ENCODE measurements around the gene SLC15A4. TPM values are rescaled to one million over a fixed set of nuclear protein-coding genes. Genes with fewer than 3 reads are reported as not detected.

SLC15A4 gene
- total and polyA plus RNA-seq, 2 donors (not counting 3 experiments of a cell fraction or from before 2014, with no cell fraction given) = 19.6 to 24.5 TPM

DNA sequence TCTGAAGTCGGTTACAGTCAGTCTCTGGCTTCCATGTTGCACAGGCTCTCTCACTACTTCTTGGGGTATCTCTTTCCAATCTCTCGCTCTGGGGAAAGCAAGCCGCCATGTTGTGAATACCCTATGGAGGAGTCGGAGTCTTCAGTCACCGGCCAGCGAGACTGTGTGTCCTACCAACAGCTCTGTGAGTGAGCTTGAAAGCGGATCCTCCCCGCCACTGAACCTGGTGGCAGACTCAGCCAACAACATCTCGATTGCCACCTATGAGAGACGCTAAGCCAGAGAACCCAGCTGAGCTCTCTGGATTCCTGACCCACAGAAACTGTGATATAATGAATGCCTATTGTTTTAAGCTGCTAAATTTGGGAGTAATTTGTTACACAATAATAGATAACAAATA lies 51.5 kb downstream of the SLC15A4 start:
- Histone ChIP-seq H3K4me2 (ENCODE audit: insufficient read depth, low read length) (no peak overlapping the region), H3K36me3 (ENCODE audit: control insufficient read depth in 2 of 2, extremely low read depth in 1 of 2, insufficient read depth in 2 of 2, low read length in 2 of 2) (no peaks in the 10 kb centered on the region), H2AFZ (ENCODE audit: low read depth, low read length) (no peak overlapping the region), H3K27me3 (ENCODE audit: control insufficient read depth in 2 of 2, insufficient read depth in 2 of 2, low read length in 2 of 2) (no peaks in the 10 kb centered on the region), H3K4me1 (ENCODE audit: control insufficient read depth, extremely low read depth, insufficient read depth, low read length) (no peaks in the 10 kb centered on the region), H3K27ac (ENCODE audit: insufficient read depth, low read depth, low read length) (no peak overlapping the region), H3K9me3 (replicated peaks; ENCODE audit: control insufficient read depth, insufficient read depth, low read length) (no peaks in the 10 kb centered on the region), H4K20me1 (replicated peaks; ENCODE audit: control insufficient read depth, extremely low read depth, insufficient read depth, low read length) (no peaks in the 10 kb centered on the region), H3K79me2 (ENCODE audit: control insufficient read depth, insufficient read depth, low read length) (no peaks in the 10 kb centered on the region), H3K9me1 (replicated peaks; ENCODE audit: control insufficient read depth, extremely low read depth, insufficient read depth, low read length) (no peaks in the 10 kb centered on the region), H3K4me3 (replicated peaks in 1 of 3; ENCODE audit: insufficient read depth in 1 of 3, low read depth in 1 of 3, low read length in 3 of 3) (no peak overlapping the region), H3K9ac (replicated peaks; ENCODE audit: extremely low read depth, insufficient read depth, low read length) (no peak overlapping the region)
- intact Hi-C loops (cut with micrococcal nuclease) = no loop called here
- no peak for FAIRE-seq
- dilution Hi-C loops (cut with MboI; ENCODE audit: extremely low pct_ligation_motif_present, low sequenced_read_pairs) = no loop called here
- TF ChIP-seq, protein P1, sequence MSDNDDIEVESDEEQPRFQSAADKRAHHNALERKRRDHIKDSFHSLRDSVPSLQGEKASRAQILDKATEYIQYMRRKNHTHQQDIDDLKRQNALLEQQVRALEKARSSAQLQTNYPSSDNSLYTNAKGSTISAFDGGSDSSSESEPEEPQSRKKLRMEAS (IDR thresholded peaks at IDR 0.05; ENCODE audit: insufficient read depth, insufficient read length) = no peak
- TF ChIP-seq, protein P2, sequence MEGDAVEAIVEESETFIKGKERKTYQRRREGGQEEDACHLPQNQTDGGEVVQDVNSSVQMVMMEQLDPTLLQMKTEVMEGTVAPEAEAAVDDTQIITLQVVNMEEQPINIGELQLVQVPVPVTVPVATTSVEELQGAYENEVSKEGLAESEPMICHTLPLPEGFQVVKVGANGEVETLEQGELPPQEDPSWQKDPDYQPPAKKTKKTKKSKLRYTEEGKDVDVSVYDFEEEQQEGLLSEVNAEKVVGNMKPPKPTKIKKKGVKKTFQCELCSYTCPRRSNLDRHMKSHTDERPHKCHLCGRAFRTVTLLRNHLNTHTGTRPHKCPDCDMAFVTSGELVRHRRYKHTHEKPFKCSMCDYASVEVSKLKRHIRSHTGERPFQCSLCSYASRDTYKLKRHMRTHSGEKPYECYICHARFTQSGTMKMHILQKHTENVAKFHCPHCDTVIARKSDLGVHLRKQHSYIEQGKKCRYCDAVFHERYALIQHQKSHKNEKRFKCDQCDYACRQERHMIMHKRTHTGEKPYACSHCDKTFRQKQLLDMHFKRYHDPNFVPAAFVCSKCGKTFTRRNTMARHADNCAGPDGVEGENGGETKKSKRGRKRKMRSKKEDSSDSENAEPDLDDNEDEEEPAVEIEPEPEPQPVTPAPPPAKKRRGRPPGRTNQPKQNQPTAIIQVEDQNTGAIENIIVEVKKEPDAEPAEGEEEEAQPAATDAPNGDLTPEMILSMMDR (IDR thresholded peaks at IDR 0.05; ENCODE audit: extremely low read depth in 1 of 2, insufficient read depth in 1 of 2, low read depth in 1 of 2, low read length in 2 of 2) = no peak
- TF ChIP-seq POLR2AphosphoS5 (IDR thresholded peaks at IDR 0.05; ENCODE audit: insufficient read depth, low read depth, low read length) (no peak), JUN (IDR thresholded peaks at IDR 0.05; ENCODE audit: borderline replicate concordance, insufficient read depth, insufficient read length, low read depth) (no peak), GATA2 (IDR thresholded peaks at IDR 0.05; ENCODE audit: insufficient read depth, insufficient read length, low read depth, low read length) (no peak), MYC (IDR thresholded peaks at IDR 0.05; ENCODE audit: low read depth, low read length) (no peak), EZH2 (IDR thresholded peaks at IDR 0.05; ENCODE audit: borderline replicate concordance, low read depth, low read length, severe bottlenecking) (no peak), FOS (IDR thresholded peaks at IDR 0.05; ENCODE audit: borderline replicate concordance, insufficient read depth, low read length) (no peak), POLR2A (IDR thresholded peaks at IDR 0.05; ENCODE audit: low read depth, low read length) (no peak)
- ChIA-PET CTCF (interaction anchor here (0.7 to 1.5 kb wide), 2 partner anchors 14 to 26 kb away, joined by 3 to 6 read pairs; no protein-coding TSS in a partner anchor), POLR2A (no interaction called here)
- BruUV-seq (replicated peaks) = no TSS peak
- DNase-seq (ENCODE audit: low read depth, low spot score) = no peak

Measured in endothelial cell of umbilical vein (primary cell).